Suppressor macrophage treated with lipopolysaccharide for 1 hour (primary cell): ENCODE measurements around the gene ATP13A3.
A peak's percentile ranks its signal among the peaks of the same experiment; 100 is the strongest.

ENCODE experiments used
- DNase-seq, 3 donors: peaks; one replicate each; pipeline ENCODE4 v3.0.0-alpha.2; 2020 to 2022

ATP13A3 gene

DNA sequence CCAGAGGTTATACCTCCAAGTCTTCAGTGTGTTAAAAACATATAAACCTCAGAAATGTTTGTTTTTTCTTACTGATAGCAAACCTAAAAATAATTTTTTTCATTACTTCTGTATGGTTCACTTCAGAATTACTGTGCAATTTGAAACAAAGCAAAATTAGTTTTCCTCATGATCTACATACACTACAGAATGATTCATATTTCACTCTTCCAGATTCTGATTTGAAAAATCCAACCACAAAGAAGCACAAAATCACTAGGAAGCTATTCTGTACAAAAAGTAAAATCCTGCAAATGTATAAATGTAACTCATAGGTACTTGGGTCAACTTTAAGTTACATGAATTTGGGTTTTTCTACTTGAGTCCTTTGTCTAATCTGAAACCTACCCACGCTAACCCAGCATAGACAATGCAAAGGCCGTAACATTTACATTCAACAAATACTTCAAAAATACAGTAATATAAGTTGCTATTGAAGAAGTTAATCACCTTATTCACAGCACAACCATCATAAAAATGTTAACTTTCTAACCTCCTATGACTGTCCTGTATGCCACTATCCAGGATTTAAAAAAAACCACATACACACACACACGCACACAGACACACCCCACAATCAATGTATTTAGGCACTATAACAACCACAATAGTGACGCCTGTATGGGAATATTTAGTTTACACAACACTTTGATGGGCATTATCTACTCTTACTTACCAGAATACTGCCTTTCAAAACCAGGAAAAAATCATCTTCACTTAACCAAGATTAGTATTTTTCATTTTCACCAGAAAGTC lies 11.5 kb downstream of the ATP13A3 start:
- no peak for DNase-seq

DNA sequence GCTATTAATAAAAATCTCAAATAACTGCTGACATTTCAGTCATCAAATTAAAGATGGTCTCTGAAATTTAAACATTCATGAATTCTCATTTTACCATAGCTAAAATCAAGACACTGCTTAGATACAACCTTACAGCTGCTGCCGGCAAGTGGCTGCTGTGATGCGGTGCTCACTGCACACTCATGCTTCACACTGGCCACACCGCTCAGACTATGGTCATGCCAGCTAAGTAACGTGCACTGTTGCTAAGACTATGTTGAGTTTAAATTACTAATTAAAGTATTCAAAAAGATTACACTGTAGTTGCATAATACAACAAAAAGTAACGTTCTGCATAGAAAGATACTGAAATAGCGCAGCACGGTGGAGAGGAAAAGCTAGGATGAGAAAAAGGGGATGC lies 12.1 kb downstream of the ATP13A3 start:
- no peak for DNase-seq

DNA sequence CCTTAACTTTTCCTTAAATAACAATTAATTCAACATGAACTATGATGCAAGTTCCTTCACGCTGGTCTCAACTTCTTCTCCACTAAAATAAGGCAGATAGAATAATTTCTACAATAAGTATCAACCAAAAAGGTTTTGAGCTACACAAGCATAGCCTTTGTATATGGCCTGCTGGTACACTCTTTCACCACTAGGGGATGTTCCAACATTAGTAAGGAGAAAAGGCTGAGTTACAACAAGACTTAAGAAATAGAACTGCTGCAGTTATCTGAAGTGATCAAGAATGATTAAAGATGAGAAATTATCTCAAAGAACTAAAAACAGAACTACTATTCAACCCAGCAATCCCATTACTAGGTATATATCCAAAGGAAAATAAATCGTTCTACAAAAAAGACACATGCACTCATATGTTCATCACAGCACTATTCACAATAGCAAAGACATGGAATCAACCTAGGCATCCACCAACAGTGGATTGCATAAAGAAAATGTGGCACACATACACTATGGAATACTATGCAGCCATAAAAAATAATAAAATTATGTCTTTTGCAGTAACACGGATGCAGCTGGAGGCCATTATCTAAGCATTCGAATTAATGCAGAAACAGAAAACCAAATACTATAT lies 14.4 kb downstream of the ATP13A3 start:
- DNase-seq: peak; percentile 64 to 82 (median 80)

DNA sequence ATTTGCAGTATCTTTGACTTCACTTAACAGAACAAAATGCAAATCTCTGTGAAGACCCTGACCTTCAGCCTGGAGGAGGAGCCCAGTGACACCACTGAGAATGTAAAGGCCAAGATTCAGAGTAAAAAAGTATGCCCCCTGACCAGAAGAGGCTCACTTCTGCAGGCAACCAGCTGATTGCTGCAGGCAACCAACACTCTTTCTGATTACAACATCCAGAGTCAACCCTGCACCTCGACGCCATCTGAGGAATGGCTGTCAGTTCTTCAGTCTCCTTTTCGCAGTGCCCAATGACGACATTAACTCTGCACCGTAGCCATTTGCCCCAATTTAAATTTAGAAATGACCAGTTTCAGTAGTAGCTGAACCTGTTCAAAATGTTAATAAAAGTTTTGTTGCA lies 14.9 kb downstream of the ATP13A3 start:
- DNase-seq: no peak

DNA sequence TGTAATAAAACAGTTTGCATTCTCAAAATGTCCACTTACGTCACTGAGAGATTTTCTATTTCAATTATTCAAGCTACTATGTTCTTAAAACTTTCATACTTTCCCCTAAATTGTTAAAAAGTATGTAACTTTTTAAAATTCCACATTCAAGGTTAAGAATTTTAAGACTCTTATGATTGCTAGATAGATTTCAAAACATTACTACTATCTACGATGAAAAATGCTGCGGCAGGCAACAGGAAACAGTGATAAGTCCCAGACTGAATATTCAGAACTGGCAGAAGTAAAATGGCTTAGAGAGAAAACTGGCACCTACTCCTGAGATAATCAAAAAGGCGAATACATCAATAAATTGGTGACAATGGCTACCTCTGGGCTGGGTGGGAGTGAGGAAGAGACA lies 16.2 kb downstream of the ATP13A3 start:
- no peak for DNase-seq

DNA sequence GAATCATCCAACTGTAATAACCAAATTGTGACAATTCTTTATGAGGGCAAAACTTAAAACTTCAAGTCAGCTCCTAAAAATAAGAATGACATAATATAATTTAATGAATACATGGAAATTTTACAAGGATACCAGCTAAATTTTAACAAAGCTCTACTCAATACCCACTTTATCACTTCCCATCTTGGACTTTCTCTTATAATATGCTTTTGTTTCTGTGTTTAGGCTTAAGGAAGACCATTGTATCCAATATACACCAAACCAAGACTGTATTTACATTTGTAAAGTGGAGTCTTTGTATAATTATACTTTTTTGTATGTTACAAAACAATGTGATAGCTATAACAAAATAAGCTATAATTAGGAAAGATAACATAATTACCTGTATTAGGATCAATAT lies 16.8 kb downstream of the ATP13A3 start:
- no peak for DNase-seq

DNA sequence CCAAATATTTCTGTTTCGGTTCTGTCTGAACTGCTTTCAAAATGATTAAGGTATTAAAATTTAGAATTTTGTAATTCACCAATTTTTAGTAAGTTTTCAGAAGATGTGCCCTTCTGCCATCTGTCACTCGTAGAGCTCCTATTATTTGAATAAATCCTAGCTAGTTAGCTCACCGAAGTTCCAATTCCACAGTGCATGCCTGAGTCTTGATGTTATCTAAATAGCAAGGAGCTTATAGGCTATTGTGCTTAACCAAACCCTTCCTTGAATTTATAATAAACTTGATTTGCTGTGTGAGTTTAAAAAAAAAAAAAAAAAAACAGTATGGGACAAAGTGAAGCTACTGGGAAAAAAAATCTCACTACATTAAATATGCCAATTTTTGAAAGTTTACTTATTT lies 18.7 kb downstream of the ATP13A3 start:
- no peak for DNase-seq

DNA sequence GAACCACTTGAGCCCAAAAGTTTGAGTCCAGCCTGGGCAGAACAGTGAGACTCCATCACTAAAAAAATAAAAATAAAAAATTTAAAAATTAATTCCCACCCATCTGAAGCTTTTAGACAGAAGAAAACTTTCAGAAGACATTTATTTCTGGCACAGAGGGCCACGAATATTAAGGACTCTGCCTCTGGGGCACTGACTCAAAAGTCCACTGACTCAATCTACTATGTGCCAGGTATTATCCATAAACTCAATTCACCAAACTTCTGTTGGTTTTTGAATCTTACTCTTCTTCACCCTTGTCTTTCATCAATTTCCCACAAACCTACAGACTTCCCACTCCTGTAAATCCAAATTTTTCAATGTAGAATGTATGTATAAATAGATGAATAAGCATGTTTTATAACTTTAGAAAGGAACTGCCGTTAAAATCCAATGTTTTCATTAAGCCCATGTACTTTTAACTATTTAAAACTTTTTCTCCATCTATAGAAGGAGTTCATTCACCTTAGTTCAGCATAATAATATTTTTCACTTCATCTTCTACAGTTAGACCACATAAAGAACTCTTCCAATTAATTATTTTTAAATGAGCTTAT lies 19.9 kb downstream of the ATP13A3 start:
- no peak for DNase-seq

DNA sequence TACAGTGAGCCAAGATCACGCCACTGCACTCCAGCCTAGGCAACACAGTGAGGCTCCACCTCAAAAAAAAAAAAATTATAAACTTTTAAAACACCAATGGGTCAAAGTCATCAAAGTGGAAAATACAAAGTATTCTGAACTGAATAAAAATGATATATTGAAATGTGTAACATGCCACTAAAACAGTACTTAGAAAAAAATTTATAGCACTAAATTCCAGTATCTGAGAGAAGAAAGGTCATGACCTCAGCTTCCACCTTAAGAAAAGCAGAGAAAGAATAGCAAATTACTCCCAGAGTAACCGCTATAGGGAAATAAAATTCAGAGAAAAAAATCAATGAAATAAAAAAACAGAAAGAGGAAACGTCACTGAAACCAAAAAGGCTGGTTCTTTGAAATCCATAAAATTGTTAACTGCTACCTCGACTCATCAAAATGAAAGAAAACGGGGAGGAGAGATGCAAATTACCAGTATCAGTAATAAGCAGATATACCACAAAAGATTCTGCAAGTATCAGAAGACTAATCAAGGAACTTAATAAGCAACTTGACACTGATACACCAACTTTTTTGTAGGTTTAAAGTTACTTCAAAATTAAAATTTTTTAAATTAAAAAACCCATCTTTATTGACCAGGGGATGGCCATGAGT lies 20.8 kb downstream of the ATP13A3 start:
- peak in 1 of 3 donors; percentile 42 for DNase-seq

DNA sequence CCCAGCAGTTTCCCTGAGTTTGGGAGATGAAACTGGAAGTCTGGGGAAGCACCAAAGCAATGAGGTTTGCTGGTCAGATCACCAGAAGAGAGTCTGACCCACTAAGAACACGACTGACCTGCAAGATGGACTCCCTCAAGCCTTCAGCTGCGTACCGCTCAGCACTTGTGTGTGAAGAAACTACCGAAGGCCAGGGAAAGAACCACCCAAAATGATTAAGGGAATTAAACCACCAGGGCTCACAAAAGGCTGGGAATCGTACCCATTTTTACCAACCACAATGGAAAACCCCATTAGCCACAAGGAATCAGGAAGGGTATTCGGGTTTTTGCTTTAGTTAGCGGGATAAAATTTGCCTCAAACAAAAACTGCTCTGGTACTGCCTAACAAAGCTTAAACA lies 21.6 kb downstream of the ATP13A3 start:
- DNase-seq: peak; percentile 50 to 65 (median 53)

DNA sequence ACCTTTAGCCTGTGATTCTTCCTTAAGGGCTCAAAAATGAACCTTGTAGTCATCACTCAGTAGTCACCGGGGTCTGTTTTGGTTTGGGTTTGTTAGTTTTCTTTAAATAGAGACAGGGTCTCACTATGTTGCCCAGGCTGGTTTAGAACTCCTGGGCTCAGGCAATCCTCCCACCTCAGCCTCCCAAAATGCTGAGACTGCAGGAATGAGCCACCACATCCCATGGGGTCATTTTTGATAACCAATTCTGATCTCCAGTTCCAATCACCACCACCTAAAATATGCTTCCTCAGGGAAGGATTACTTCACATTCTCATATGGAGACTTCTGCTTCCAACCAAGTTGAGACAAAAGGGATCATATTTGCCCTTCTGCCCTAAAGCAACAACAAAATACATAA lies 22.1 kb downstream of the ATP13A3 start:
- DNase-seq: no peak

DNA sequence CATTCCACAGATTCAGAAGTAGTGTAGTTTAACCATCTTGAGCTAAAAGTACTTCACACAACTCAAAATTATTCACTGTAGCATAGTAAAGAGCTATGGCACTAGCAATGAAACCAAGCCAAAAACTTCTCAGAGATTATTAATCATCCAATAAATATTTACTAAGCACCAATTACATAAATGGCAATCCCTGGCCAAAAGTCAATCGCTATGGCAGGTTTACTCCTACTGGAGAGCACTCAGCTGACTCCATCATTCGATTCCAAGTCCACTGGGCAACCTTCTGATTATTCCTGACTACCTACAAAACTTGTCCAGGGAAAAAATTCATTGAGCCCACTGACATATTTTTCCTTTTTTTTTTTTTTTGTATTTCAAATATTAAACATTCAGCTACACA lies 23.9 kb downstream of the ATP13A3 start:
- no peak for DNase-seq

DNA sequence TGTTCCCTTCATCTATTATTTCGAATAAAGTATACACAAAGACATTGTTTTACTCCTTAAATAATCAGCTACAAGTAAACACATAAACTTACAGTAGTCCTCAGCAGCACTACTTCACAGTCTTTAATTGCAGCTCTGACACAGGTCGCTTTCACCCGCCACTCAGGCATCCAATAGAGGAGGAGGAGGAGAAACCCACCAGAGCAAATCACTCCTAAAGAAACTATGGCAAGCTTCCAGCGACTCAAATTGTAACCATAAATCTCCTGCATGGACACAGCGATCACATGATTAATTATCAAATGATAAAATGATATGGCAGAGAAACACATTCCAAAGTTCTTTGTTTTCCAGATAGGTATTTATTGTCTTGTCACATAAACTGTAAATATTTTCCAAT lies 26.2 kb downstream of the ATP13A3 start:
- no peak for DNase-seq

DNA sequence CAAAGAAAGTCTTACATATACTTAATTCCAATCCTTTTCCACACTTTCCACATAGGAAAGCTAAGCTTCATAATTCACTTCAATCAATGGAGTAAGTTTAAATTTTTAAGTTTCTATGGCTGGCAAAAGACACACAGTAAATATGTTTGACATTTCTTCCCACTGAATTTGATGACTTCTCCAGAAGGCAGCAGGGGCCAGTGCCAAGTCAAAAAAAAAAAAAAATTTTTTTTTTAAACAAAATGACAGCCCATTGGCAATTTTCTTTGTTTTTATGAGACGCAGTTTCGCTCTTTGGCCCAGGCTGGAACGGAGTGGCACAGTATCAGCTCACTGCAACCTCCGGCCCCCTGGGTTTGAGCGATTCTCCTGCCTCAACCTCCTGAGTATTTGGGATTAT lies 28.7 kb downstream of the ATP13A3 start:
- DNase-seq: no peak

DNA sequence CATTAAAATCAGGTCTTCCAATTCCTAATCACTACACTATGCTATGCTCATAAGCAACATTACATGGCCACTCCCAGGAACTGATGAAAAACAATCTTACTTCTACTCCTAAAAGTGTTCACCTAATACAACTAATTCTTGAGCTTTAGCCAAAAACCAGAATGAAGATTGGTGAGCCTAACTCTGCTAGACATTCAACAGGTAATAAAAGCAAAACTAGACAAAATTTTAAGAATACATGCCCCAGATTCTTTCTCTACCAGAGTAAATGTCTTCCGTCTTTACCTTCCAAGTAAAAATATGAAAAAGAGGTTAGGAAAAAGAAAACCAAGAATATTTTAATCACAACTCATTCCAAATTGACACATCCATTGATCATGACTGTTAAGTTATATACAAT lies 31.3 kb downstream of the ATP13A3 start:
- no peak for DNase-seq

DNA sequence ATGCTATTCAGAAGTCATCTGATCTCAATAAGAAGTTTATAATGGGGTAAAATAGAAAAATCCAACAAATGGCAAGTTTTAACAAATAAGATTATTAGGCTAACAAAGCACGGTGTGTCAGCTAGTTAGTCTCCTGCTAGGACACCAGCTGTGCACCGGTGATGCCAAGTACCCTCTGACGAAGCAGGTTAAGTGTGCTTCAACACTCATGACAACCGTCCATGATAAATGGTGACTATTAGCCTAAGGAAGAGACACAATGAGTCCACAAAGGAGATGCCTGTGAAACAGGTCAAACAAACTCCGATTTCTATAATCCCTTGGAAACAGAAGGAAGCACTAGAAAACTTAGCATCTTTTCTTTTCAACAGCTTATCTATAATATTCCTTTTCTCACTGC lies 36.5 kb downstream of the ATP13A3 start:
- DNase-seq: no peak

DNA sequence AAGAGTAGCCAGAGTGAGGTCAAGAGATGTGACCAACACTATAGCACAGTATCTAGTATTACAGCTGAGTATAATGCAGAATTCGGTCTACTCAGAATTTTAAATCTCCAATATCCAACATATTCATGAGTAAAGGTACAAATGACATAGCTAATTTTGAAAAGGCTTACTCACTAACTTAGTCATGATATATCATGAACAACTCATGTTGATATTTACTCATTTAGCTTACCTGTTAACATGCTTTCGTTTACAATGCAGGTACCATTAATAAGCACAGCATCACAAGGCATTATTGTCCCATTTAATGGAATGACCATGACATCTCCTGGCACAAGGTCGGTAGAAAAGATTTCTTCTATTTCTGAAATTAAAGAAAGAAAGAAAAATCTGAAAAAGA lies 36.9 kb downstream of the ATP13A3 start:
- DNase-seq: no peak

DNA sequence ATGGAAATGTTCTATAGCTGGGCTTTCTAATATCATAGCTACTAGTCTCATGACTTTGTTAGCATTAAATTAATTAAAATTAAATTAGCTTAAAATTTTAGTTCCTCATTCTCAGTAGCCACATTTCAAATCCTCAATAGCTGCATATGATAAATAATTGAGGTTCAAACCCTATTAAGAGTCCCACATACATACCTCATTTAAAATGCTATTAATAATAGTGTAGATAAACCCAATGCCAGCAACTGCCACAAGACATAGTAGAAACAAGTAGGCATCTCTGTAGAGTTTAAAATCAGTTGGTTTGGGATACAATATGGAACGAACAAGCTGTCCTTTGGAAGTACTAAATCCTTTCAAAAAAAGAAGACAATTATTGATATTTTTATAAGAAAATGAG lies 39.1 kb downstream of the ATP13A3 start:
- no peak for DNase-seq

DNA sequence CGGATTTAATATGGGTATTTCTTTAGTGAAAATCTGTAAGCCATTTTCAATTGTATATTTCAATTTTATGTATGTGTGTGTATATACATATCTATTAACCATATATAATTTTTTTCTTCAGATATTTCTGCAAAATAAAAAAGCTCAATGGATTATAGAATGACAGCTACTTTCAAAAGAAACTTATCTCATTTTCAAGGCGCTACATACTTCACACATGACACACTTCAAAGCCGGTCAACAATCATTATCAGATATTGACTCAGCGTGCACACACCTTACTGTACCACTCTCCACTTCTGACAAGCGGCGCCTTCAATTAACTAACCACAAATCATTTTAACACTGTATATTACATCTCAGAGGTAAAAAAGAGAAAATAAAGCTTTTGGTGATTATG lies 39.6 kb downstream of the ATP13A3 start:
- DNase-seq: no peak

DNA sequence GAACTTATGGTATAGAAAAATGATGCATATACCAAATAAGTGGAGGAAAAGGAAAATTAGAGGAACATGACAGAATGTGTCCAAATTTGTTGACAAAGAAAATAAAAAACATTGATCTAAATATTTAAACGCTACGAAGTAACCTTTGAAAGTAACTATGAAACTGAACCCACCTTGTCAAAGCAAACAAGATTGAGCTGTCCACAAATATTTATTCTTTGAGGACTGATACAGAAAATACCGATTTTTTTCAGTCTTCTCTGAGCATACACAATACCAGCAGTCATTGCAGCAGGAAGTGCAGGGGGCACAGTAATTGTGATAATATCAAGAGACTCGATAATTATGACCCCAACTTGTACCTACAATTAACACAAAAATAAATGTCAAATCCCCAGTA lies 40.0 kb downstream of the ATP13A3 start:
- no peak for DNase-seq

DNA sequence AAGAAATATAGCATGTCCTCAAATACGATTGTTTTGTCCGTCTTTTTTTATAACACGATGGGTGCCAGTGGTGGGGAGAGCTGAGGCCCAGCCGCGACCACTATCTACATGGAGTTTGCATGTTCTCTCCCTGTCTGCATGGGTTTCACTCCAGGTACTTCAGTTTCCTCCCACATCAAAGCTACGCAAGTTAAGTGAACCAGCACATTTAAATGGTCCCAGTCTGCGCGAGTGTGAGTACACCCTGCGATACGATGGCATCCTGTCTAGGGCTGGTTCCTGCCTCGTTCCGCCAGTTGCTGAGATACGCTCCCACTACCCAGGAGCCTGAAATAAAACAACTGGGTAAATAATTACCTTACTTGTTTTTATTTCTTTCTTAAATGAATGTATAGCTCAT lies 40.6 kb downstream of the ATP13A3 start:
- DNase-seq: no peak

DNA sequence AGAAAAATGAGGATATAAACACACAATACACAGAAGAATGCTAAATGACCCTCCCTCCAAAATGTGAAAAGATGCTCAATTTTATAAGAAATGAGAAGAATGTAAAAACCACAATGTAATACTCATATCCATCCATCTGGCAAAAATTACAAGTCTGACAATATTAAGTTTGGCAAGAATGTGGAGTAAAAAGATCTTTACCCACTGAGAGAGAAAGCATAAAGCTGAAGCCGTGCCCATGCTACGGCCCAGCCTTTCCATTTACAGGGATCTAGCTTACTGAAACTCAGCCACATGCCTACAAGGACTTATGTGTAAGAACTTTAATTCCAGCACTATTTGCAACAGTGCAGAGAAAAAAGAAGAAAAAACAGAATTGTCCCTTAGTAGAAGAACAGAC lies 42.9 kb downstream of the ATP13A3 start:
- DNase-seq: no peak

DNA sequence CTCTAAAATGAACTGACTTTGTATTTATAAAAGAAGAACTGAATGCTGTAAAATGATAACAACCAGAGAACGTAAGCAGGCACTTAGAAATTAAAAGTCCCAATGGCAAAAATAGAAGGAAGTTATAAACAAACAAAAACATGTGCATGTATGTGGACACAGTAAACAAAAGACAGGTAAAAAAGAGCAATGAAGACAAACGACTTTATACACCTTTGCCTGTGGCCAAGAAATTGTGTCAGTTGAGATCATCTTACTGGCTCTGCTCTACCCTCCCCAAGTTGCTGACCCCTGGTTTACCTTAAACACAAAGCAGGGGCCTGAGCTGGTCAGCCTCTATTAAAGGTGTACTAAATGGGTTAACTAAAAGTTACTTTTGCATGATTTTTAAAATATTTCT lies 46.0 kb downstream of the ATP13A3 start:
- DNase-seq: no peak
